Activated CD4-positive, alpha-beta T cell treated with anti-CD3 and anti-CD28 coated beads, Interleukin-2, amount 50 U/mL, for 16 hours (primary cell): ENCODE data around the gene BRSK2.

Experiments
- DNase-seq: peaks from one replicate; pipeline ENCODE4 v3.0.0-alpha.2; 2020

Gene BRSK2

DNA sequence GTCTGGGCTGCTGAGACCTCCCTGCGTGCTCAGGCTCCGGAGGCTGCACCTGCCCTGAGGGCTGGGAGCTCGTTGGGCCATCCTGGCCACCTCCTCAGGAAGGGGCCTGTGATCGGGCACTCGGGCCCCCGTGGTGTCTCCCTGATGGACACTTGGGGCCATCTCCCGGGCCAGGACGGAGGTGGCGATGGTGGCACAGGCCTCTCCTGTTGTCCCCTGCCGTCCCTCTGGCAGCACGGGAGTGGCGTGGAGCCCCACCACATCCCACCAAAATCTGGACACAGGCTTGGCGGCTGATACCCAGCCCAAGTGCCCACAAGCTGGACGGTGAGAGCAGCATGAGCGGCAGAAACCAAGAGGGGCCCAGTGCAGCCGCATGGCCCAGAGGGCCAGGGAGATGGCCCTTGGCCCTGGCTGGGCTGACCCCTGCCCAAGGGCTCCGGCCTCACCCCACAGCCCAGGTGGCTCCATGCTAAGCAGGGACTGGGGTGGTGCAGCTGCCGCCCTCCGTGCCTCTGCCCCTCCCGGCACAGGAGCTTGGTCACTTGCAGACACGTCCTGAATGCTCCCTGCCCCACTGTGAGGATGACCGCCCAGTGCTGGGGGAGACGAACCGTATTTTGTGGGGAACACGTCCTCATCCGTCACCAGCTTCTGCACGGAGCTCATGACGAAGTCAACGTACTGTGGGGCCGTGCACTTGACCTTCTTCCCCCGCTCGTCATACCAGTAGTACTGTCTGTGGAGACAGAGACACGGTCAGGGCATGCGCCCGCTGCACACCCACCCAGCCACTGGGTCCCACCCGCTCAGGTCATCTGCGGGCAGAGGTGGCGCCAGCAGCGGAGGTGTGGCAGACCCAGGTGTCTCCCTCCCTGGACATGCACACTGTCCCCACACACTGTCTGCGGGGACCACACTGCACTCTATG lies 81.2 kb downstream of the BRSK2 start:
- DNase-seq = no peak

DNA sequence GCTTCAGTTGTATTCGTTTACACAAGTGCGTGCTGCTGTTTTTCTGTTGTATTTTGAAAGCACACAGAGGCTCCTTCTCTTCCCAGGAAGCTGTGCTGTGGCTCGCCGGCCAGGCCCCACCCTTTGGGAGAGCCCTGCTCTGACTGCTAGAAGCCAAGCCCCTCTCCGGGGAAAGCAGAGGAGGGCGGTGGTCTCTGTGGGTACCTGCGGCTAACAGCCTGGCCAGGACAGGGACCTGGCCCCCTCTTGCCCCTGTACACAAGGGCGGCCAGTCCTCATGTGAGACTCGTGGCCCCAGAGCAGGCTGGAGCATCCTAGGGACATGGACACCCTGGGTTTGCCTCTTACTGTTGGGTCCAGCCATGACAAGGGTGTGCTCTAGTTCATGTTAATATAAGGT lies 82.0 kb downstream of the BRSK2 start:
- no peak for DNase-seq

- no peak for DNase-seq
Observed at GRCh38 chr11:1472180-1473005, 82.7 kb downstream of the BRSK2 start.

- DNase-seq = no peak
Observed at GRCh38 chr11:1473011-1473628, 83.4 kb downstream of the BRSK2 start.

DNA sequence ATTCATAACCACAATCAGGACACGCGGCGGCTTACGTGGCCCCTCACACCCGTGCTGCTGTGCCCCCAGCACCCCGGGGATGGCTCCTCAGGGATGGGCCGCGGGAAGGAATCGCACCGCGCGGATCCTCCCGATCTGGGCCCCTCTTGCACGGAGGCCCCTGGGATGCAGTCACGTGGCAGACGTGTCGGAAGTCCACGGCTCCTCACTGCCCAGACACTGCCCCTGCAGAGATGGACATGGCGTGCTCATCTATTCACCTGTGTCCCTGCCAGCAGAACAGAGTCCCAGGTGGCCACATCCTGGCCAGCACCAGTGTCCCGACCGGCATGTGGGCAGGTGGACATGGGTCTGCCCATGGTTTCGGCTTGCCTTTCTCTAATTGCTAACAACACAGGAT lies 84.1 kb downstream of the BRSK2 start:
- no peak for DNase-seq

GRCh38 chr11:1475841-1476240 lies 86.1 kb downstream of the BRSK2 start:
- DNase-seq = no peak

DNA sequence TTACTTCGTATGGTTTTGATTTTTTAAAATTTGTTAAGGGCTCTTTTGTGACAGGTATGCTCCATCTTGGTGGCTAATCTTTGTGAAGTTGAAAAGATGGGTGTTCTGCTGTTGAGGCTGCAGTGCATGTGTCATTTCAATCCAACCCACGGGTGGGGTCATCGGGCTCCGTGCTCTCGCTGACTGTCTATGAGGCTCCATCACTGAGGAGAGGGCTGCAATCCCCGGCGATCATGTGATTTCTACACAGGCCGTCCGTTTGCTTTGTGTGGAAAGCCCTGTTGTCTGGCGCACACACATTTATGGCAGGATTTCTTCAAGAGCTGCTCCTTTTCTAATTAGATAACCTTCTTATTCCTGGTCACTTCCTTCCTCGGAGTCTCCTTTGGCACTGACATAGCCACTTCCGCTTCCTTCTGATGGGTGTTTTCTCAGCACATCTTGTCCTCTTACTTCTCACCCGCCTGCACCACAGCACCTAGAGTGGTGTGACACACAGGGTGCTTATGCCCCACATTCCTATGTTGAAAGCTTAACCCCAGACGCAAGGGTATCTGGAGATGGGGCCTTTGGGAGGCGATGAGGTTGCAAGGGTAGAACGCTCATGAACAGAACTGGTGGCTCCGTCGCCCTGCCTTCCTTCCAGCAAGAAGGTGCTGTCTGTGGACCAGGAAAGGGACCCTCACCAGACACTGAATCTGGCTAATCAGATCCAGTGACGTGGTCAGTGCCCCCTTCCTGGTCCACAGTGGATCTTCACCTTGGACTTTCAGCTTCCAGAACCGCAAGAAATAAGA lies 87.4 kb downstream of the BRSK2 start:
- DNase-seq = no peak

DNA sequence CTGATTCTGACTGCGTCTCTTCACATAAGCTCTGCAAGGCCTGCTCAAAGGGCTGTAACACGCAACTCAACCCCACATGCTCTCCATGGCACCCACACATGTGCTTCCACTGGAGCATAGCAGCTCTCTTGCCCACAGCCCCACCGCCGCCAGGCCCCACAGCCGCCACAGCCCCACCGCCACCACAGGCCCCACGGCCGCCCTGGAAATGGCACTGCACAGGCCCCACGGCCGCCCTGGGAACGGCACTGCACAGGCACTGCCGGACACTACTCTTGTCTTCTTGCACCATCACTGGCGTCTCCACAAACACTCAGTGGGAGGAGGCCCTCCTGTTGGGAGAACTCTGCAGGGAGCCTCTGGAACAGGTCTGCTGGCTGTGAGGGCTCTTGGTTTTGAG lies 88.3 kb downstream of the BRSK2 start:
- DNase-seq = no peak

DNA sequence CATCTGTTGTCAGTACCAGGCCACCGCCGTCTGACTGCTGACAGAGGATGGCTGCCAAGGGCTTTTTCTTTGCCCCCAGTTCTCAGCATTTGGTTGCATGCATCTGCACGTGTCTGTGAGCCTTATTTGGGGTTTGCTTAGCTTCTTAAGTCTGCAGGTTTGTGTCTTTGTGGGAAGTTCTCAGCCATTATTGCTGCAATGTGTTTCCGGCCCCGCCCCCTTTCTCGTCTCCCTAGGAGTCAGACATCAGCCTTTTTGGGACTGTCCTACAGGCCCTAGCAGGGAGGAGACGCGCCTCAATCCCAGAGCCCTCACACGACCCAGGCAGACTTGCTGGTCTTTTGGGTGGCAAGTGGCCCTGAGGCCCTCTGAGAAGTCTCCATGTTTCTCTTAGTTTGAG lies 88.8 kb downstream of the BRSK2 start:
- DNase-seq = no peak

DNA sequence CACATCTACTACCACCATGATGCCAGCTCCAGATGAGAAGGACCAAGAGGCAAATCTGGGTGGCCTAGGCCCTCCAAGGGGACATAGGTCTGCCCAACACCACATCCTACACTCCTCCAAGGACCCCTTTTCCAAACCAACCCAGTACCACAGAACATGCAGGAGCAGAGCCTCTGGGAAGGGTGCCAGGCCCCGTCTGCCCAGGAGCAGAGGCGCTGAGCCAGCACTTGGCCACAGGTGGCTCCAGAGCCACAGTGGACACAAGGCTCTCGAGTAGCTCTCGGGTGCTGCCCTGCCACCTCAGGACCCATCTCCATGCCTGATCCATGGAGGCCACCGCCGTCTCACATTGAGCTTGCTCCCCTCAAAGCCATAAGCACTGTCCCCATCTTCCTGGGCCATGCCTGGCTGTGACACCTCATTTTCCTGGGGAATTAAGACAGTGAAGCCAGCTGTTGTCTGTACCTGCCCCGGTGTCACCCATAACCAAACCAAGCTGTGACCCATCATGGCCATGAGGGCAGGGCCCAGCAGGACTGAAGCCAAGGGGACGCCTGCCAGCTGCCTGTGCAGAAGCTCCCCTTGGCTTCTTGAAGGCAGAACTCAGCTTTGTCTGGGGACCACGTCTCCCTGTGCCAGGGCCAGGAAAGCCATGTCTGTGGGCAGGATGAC lies 89.4 kb downstream of the BRSK2 start:
- DNase-seq = no peak

- no peak for DNase-seq
Observed at GRCh38 chr11:1479678-1480118, 90.0 kb downstream of the BRSK2 start.

DNA sequence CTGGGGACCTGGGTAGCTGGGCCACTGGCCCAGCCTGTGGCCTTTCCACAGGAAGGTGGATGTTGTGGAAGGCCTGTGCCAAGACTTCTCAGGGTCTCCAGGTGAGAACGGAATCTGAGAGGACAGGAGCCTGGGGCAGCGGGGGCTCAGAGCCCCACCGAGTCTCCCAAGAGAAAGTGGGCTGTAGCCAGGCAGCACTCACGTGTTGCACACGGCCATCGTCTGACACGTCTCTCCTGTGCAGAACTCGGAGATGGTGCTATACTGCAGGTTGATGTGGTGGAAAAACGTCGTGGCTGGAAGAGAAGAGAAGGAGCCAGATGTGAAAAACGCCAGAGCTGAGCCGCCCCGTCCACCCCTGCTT lies 90.4 kb downstream of the BRSK2 start:
- no peak for DNase-seq

DNA sequence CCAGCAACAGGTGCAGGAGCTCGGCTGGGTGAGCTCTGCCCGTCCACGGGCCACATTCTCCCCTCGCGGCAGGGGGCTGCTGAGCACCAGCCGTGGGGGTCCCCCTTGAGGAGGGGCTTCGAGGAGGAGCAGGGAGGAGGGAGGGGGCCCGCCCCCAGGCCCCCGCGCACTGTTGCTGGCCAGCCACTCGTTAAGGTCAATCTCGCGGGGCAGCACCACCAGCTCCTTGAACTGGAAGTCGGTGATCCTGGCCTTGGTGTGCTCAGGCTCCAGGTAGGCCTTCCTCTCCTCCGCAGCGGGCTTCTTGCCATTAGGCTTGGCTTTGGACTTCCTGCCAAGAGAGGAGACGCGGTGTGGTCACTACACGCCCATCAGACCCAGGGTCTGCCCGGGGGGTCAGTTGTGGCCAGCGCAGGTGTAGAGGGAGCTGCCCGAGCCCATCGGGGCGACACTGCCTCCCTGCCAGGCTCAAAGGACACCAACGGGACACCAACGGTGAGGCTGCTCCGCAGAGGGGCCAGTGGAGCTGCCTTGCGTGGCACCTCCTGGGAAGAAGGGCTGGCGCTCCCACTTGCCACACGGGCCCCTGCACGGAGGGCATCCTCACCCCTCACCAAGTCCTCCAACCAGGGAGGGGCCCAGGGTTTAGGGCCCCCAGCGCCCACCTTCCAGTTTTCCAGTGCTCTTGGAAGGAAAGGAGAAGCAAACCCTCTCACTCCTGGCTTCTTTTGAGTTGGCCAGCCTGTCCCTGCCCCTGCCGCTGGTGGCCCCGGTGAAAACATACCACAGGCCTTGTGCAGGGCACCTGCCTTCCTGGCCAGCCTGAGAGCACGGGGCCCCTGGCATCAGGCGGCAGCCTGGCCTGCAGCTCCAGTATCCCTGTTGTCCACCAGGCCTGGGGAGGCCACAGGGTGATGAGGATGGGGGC lies 91.1 kb downstream of the BRSK2 start:
- DNase-seq = no peak

DNA sequence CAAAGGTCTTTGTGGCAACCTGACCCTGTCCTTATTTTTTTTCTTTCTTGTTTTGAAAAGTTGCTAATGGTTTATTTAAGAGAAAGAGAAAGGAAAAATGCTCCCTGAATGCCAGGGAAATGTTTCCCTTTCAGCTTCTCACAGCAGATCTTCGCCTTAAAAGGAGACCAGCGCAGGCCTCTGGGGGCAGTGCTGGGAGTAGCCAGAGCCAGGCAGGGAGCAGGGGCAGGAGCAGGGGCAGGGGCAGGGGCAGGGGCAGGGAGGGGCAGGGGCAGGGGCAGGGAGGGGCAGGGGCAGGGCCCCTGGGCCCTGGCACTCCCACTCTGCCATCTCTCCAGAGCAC lies 91.7 kb downstream of the BRSK2 start:
- DNase-seq = no peak

DNA sequence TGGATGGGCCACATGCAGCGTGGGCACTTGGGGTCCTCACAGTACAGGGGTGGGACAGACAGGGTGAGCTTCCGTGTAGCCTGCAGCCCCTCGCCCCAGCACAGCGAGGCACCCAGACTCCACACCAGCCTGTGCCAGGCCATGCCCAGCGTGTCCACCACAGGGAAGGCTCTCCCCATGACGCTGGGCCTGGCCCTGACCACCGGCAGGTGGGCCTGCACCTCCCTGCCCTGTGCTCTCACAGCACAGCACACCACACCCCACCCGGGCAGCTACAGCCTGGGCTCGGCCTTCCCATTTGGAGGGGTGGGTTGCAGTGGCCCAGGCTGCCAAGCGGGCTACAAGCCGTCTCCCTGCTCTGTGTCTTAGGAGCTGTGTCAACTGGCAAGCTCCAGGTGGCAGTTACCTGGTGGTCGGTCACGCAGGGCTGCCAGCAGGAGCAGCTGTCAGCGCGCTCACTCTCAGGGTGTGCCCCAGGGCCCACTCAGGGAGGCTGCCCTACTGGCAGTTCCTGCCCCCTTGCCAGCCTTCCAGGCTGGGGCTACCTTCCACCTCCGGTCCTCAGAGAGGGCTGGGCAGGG lies 92.2 kb downstream of the BRSK2 start:
- DNase-seq = no peak

GRCh38 chr11:1482581-1483444 lies 93.1 kb downstream of the BRSK2 start:
- DNase-seq = no peak

DNA sequence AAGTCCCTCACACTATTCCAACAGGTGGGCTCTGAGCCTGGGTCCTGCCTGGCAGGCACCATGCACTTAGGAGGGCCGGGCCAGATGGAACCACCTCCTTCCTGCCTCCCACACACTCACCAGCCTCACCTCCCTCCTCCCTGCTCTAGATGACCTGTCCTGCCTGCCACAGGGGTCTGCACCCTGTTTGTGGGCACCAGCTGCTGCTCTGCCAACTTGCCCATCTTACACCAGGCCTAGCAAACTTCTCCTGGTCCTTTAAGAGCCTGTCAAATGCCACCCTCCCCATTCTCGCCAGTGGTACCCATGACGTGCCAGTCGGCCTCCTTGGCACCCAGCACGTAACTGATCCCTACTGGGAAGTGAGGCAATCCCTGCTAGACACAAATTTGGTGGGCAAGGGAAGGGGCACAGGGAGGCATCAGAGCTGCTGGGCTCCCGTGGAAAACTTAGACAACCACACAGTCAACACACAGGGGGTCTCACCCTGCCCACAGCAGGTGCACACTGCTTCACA lies 93.8 kb downstream of the BRSK2 start:
- no peak for DNase-seq

- DNase-seq = no peak
Observed at GRCh38 chr11:1484061-1484671, 94.4 kb downstream of the BRSK2 start.
